Kidney epithelial cell (primary cell): Measurements from ENCODE around the gene PRKCA. TPM values are rescaled to one million over a fixed set of nuclear protein-coding genes. Genes with fewer than 3 reads are reported as not detected.

Experiments used
- DNase-seq: peaks from one replicate; pipeline ENCODE4 v3.0.0-alpha.2; 2010; ENCODE audit warnings: low read depth
- H3K27me3 ChIP-seq: 2 replicates; pipeline ENCODE4 v1.6.0; 2011; ENCODE audit warnings: low read length; ENCODE audit not compliant: control insufficient read depth, insufficient read depth
- H3K36me3 ChIP-seq: 2 replicates; pipeline ENCODE4 v1.5.1; 2011; ENCODE audit warnings: low read length; ENCODE audit not compliant: control insufficient read depth, insufficient read depth
- H3K4me3 ChIP-seq: 2 replicates; pipeline ENCODE4 v1.5.1; 2011; ENCODE audit warnings: low read depth, mild to moderate bottlenecking, control low read depth, low read length
- total RNA-seq: library from RNA; depleted of rRNA; stranded (reverse); fragments of >200 nt; gene quantifications from 2 replicates; pipeline ENCODE4 v1.2.3, GENCODE V29; 2015
- TF ChIP-seq, protein P1 (sequence below): IDR thresholded peaks from 2 replicates; pipeline ENCODE4 v1.5.1; 2011; ENCODE audit warnings: mild to moderate bottlenecking, moderate library complexity, low read length, control low read depth, inconsistent platforms; ENCODE audit not compliant: insufficient read depth, poor library complexity, severe bottlenecking

Gene PRKCA
- total RNA-seq, 1 donor from 2014 or later: 5.7 TPM

DNA sequence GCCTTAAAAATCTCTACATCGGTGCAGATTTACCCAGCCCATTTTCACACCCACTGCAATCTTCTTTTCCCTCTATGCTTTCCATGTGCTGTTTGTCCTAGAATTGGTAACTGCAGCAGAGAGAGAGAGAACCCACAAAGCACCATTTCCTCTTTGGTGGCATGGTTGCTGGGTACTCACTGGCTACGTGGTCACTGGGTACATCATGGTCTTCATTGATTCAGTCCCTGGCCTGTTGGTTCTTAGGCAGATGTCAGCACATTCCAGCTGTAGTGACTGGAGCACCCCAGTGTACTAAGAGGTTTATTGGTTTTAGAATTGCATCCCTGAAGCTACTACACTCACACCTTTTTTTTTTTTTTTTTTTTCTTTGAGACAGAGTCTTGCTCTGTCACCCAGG lies 376.4 kb downstream of the PRKCA start:
- DNase-seq: no peak
- TF ChIP-seq, protein P1, sequence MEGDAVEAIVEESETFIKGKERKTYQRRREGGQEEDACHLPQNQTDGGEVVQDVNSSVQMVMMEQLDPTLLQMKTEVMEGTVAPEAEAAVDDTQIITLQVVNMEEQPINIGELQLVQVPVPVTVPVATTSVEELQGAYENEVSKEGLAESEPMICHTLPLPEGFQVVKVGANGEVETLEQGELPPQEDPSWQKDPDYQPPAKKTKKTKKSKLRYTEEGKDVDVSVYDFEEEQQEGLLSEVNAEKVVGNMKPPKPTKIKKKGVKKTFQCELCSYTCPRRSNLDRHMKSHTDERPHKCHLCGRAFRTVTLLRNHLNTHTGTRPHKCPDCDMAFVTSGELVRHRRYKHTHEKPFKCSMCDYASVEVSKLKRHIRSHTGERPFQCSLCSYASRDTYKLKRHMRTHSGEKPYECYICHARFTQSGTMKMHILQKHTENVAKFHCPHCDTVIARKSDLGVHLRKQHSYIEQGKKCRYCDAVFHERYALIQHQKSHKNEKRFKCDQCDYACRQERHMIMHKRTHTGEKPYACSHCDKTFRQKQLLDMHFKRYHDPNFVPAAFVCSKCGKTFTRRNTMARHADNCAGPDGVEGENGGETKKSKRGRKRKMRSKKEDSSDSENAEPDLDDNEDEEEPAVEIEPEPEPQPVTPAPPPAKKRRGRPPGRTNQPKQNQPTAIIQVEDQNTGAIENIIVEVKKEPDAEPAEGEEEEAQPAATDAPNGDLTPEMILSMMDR: no peak
- H3K4me3 ChIP-seq: no peak overlapping the region

DNA sequence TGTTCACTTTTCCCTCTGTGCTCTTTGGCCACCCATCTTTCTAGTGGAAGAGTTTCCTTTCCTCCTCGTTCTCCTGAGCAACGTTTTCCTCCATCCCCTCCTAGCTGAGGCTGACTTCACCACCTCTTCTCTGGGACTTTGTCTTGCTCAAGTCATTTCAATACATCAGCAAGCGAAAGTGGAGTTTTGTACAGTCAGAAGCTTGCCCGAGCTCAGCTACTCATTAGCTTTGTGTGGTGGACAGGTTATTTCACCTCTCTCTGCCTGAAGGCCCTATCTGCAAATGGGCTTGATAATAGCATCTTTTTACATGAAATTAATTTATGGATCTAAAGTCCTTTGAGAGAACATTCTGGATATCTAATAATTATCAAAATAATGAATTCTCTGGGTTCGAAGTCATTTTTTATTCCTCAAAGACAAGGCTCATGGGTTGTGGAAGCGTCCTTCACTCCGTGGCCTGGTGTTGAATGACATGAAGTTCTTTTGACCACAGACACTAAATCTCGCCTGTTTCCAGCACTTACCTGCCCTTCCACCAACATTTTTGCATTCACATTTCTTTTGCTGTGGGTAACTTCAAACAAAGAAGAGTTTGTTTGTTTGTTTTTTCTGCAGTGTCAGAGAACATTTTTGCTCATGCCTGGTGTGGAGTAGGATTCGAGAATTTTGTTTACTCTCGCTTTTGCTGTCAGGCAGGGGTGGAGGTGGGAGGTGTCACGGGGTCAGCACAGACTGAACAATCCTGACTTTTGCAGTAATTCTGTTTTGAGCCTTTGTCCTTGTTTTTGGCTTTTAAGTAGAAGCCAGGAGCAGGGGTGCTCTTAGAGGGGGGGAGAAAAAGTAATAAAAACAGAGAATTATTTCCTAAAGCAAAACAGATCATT lies 377.5 kb downstream of the PRKCA start:
- DNase-seq: no peak
- Histone ChIP-seq H3K27me3 (no peaks in the 10 kb centered on the region), H3K4me3 (no peak overlapping the region), H3K36me3 (no peaks in the 10 kb centered on the region)
- TF ChIP-seq, protein P1: no peak

More for the DNA sequence above, 376.4 kb downstream of the PRKCA start:
- Histone ChIP-seq H3K27me3 (no peaks in the 10 kb centered on the region), H3K36me3 (no peaks in the 10 kb centered on the region)

DNA sequence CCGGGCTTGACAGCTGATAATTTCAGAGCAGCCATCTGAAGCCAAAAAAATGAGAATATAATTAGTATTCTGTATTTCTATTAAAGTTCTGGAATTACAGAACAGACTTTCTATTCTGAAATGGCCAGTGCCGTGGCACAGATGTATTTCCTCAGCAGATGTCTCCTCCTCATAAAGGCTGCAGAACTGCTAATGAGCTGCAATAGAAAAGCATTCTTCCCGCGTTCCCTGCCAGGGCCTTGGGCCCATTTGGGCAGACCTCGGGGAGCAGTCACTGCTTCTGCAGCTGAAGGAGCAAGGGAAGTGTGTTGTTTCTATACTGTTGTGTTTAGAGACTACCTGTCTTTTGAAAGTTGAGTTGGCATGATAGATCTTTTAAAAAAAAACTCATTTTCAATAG lies 379.9 kb downstream of the PRKCA start:
- TF ChIP-seq, protein P1: no peak
- H3K27me3 ChIP-seq: no peaks in the 10 kb centered on the region
- no peak for DNase-seq
- H3K36me3 ChIP-seq: no peaks in the 10 kb centered on the region
- no peak overlapping the region for H3K4me3 ChIP-seq

DNA sequence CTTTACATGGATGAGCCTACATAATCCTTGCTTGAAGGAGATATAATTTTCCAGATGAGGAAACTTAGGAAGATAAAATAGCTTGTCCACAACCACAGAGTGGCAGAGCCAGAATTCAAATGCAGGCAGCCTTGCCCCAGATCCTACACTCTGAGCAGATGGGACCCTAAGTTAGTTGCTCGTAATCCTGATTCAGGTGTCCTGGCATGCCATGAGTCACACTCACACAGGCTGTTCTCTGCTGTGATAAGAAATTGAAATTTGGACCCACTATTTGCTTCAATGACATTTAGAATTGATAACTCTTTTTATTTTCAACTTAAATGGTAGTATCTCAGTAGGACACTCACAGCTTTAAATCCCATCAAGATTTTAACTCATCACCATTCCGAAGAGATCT lies 381.8 kb downstream of the PRKCA start:
- no peak for DNase-seq
- Histone ChIP-seq H3K4me3 (no peak overlapping the region), H3K27me3 (no peaks in the 10 kb centered on the region), H3K36me3 (no peaks in the 10 kb centered on the region)
- TF ChIP-seq, protein P1: no peak

- H3K4me3 ChIP-seq: no peak overlapping the region
- no peaks in the 10 kb centered on the region for H3K27me3 ChIP-seq
- TF ChIP-seq, protein P1: no peak
- DNase-seq: no peak
- no peaks in the 10 kb centered on the region for H3K36me3 ChIP-seq
Observed at GRCh38 chr17:66684731-66685130, 382.3 kb downstream of the PRKCA start.
